SK-N-SH (cell line): ENCODE measurements around the gene NFAT5.

Experiments used
- CTCF ChIP-seq: fragments of 200-600 bp; sonication (generic); IDR thresholded peaks from 2 replicates; pipeline ENCODE4 v1.6.1; 2017; ENCODE audit warnings: antibody characterized with exemption, mild to moderate bottlenecking, moderate library complexity
- EP300 ChIP-seq, 2 experiments: IDR thresholded peaks; 2 replicates each; pipeline versions ENCODE4 v1.4.0 to v1.6.1; 2012; ENCODE audit warnings: borderline replicate concordance in 1 of 2, low read depth in 1 of 2, low read length in 1 of 2
- IRF3 ChIP-seq: fragments of 150-350 bp; IDR thresholded peaks from 2 replicates; pipeline ENCODE4 v1.6.1; 2016; ENCODE audit warnings: mild to moderate bottlenecking, low read depth, low read length
- MAX ChIP-seq: IDR thresholded peaks from 2 replicates; pipeline ENCODE4 v1.4.0; 2012; ENCODE audit warnings: low read depth
- POLR2AphosphoS5 ChIP-seq: IDR thresholded peaks from 2 replicates; pipeline ENCODE4 v1.6.1; 2012; ENCODE audit warnings: low read depth, low read length
- RAD21 ChIP-seq: IDR thresholded peaks from 2 replicates; pipeline ENCODE4 v1.6.1; 2012; ENCODE audit warnings: mild to moderate bottlenecking, low read length
- RCOR1 ChIP-seq: fragments of 150-350 bp; IDR thresholded peaks from 2 replicates; pipeline ENCODE4 v1.6.1; 2017; ENCODE audit warnings: antibody characterized with exemption, low read length
- SIN3A ChIP-seq: IDR thresholded peaks from 2 replicates; pipeline ENCODE4 v1.6.1; 2012; ENCODE audit warnings: low read depth, mild to moderate bottlenecking, low read length, moderate library complexity, borderline replicate concordance
- SMC3 ChIP-seq: IDR thresholded peaks from 2 replicates; pipeline ENCODE4 v1.6.1; 2012; ENCODE audit warnings: low read depth, low read length, improper control_type of control experiment
- USF1 ChIP-seq: IDR thresholded peaks from 2 replicates; pipeline ENCODE4 v1.4.0; 2012; ENCODE audit warnings: low read depth, borderline replicate concordance
- YY1 ChIP-seq: IDR thresholded peaks from 2 replicates; pipeline ENCODE4 v1.4.0; 2012; ENCODE audit warnings: low read depth, mild to moderate bottlenecking
- ZBTB33 ChIP-seq: IDR thresholded peaks from 2 replicates; pipeline ENCODE4 v1.4.0; 2012; ENCODE audit warnings: low read depth, borderline replicate concordance

GRCh38 chr16:69720822-69721430 lies 155.2 kb downstream of the NFAT5 start:
- no peak for TF ChIP-seq EP300 (IDR thresholded peaks at IDR 0.05; ENCODE audit: borderline replicate concordance in 1 of 2, low read depth in 1 of 2, low read length in 1 of 2)
- no peak for TF ChIP-seq YY1
- TF ChIP-seq IRF3 = no peak
- TF ChIP-seq ZBTB33 = no peak
- no peak for TF ChIP-seq USF1
- no peak for TF ChIP-seq CTCF
- no peak for TF ChIP-seq RAD21
- TF ChIP-seq SMC3 = no peak
- no peak for TF ChIP-seq RCOR1
- no peak for TF ChIP-seq POLR2AphosphoS5
- TF ChIP-seq MAX = no peak
- no peak for TF ChIP-seq SIN3A
